HCT116 (cell line): ENCODE data around the gene ADGRV1. TPM values are rescaled to one million over a fixed set of nuclear protein-coding genes. Genes with fewer than 3 reads are reported as not detected.

Experiments used
- ATAC-seq: fragments of 200-7000 bp; cut with Tn5 transposase; 2 replicates; pipeline ENCODE4 v1.9.1; 2020; ENCODE audit warnings: mild to moderate bottlenecking, moderate library complexity
- BruUV-seq: library from RNA; stranded (reverse); fragments of 400-500 nt; replicated peaks from 2 replicates; lab custom pipeline; 2021; lab: Mats Ljungman, UMichigan
- CTCF ChIA-PET: fragments of 300-600 bp; sonication (Branson Sonifier 250); formaldehyde crosslinking; loops from one replicate; lab custom pipeline; 2021; ENCODE audit warnings: antibody characterized with exemption; lab: Charles Lee
- POLR2A ChIA-PET: fragments of 300-600, 350-600 bp; sonication (Branson Sonifier 250); formaldehyde crosslinking; loops from one replicate; lab custom pipeline; 2021; ENCODE audit warnings: antibody characterized with exemption; lab: Charles Lee
- RAD21 ChIA-PET, 2 experiments: fragments of 300-600 bp; sonication (Branson Sonifier 250); formaldehyde crosslinking; loops; one replicate each; lab custom pipeline; 2023; ENCODE audit warnings: low total read pairs in 2 of 2; ENCODE audit not compliant: uncharacterized antibody in 2 of 2, unreplicated experiment in 2 of 2, low non-redundant PET in 1 of 2; lab: Charles Lee
- DNase-seq: peaks from one replicate; pipeline ENCODE4 v3.0.0-alpha.2; 2010; ENCODE audit warnings: low read depth, low spot score
- H2AFZ ChIP-seq: fragments of 200-600 bp; shearing (Covaris generic), sonication (generic); 2 replicates; pipeline ENCODE4 v1.6.1; 2017; ENCODE audit warnings: low read depth, mixed run types, mixed read lengths, antibody characterized with exemption, low read length; ENCODE audit not compliant: poor library complexity, severe bottlenecking
- H3K27ac ChIP-seq: 2 replicates; pipeline ENCODE4 v1.5.1; 2012; ENCODE audit warnings: low read depth, low read length
- H3K27me3 ChIP-seq: fragments of 200-600 bp; sonication (generic); 2 replicates; pipeline ENCODE4 v1.6.1; 2016; ENCODE audit warnings: mixed run types, low read length, mixed read lengths; ENCODE audit not compliant: insufficient read depth
- H3K36me3 ChIP-seq, 2 experiments: fragments of 200-500 bp in 1 of 2; fragments of 200-600 bp in 1 of 2; sonication (Bioruptor generic) in 1 of 2; sonication (generic) in 1 of 2; 2 replicates each; pipeline versions ENCODE4 v1.5.1 to v1.6.1; 2014 to 2016; ENCODE audit warnings: low read length in 2 of 2, inconsistent platforms in 1 of 2, mixed read lengths in 1 of 2, mixed run types in 1 of 2; ENCODE audit not compliant: insufficient read depth in 2 of 2, control insufficient read depth in 1 of 2
- H3K4me1 ChIP-seq, 2 experiments: fragments of 200-600 bp in 1 of 2; sonication (generic) in 1 of 2; 2 replicates each; pipeline versions ENCODE4 v1.5.1 to v1.6.1; 2012 to 2017; ENCODE audit warnings: low read length in 2 of 2, inconsistent platforms in 1 of 2, mild to moderate bottlenecking in 1 of 2, mixed read lengths in 1 of 2, mixed run types in 1 of 2, moderate library complexity in 1 of 2; ENCODE audit not compliant: insufficient read depth in 2 of 2, control insufficient read depth in 1 of 2
- H3K4me2 ChIP-seq: fragments of 200-600 bp; sonication (generic); 2 replicates; pipeline ENCODE4 v1.6.1; 2017; ENCODE audit warnings: mixed run types, low read length, mixed read lengths
- H3K4me3 ChIP-seq, 2 experiments: fragments of 200-600 bp in 1 of 2; sonication (generic) in 1 of 2; replicated peaks in 1 of 2; 2 replicates each; pipeline ENCODE4 v1.5.1; 2011 to 2016; ENCODE audit warnings: low read length in 2 of 2, control low read depth in 1 of 2, low read depth in 1 of 2, mild to moderate bottlenecking in 1 of 2, mixed read lengths in 1 of 2, mixed run types in 1 of 2
- H3K79me2 ChIP-seq: fragments of 200-600 bp; sonication (generic); 2 replicates; pipeline ENCODE4 v1.6.1; 2017; ENCODE audit warnings: mild to moderate bottlenecking, mixed run types, low read length, moderate library complexity, mixed read lengths; ENCODE audit not compliant: insufficient read depth
- H3K9ac ChIP-seq: fragments of 200-600 bp; sonication (generic); 2 replicates; pipeline ENCODE4 v1.6.1; 2016; ENCODE audit warnings: low read length, mixed read lengths
- H3K9me2 ChIP-seq: fragments of 200-600 bp; sonication (generic), shearing (Covaris generic); 2 replicates; pipeline ENCODE4 v1.6.1; 2017; ENCODE audit warnings: mixed run types, mild to moderate bottlenecking, moderate library complexity; ENCODE audit not compliant: insufficient read depth
- H3K9me3 ChIP-seq, 2 experiments: fragments of 200-500 bp in 1 of 2; fragments of 200-600 bp in 1 of 2; sonication (Bioruptor generic) in 1 of 2; sonication (generic) in 1 of 2; 2 replicates each; pipeline ENCODE4 v1.6.1; 2014 to 2017; ENCODE audit warnings: low read length in 2 of 2, mixed read lengths in 2 of 2, inconsistent platforms in 1 of 2, low read depth in 1 of 2, mild to moderate bottlenecking in 1 of 2, mixed run types in 1 of 2, moderate library complexity in 1 of 2; ENCODE audit not compliant: control insufficient read depth in 1 of 2, insufficient read depth in 1 of 2
- H4K20me1 ChIP-seq: fragments of 200-600 bp; sonication (generic), shearing (Covaris generic); 2 replicates; pipeline ENCODE4 v1.6.1; 2017; ENCODE audit warnings: mixed run types, mild to moderate bottlenecking, moderate library complexity; ENCODE audit not compliant: insufficient read depth
- EGR1 ChIP-seq: IDR thresholded peaks from 2 replicates; pipeline ENCODE4 v1.6.1; 2012; ENCODE audit warnings: low read depth
- EZH2phosphoT487 ChIP-seq: fragments of 200-600 bp; IDR thresholded peaks from 2 replicates; pipeline ENCODE4 v1.6.1; 2018; ENCODE audit warnings: antibody characterized with exemption, borderline replicate concordance
- POLR2AphosphoS5 ChIP-seq: IDR thresholded peaks from 2 replicates; pipeline ENCODE4 v1.6.1; 2011; ENCODE audit warnings: mild to moderate bottlenecking, low read depth, low read length, moderate library complexity
- SP1 ChIP-seq: IDR thresholded peaks from 2 replicates; pipeline ENCODE4 v1.6.1; 2012; ENCODE audit warnings: low read depth
- TCF7L2 ChIP-seq: IDR thresholded peaks from 2 replicates; pipeline ENCODE4 v1.7.0; 2011; ENCODE audit warnings: borderline replicate concordance, inconsistent platforms; ENCODE audit not compliant: insufficient read depth, insufficient read length; ENCODE audit errors: extremely low read depth
- YY1 ChIP-seq: IDR thresholded peaks from 2 replicates; pipeline ENCODE4 v1.6.1; 2011; ENCODE audit warnings: low read length, low read depth, moderate library complexity, mild to moderate bottlenecking; ENCODE audit not compliant: insufficient replicate concordance; ENCODE audit errors: extremely low read depth
- ZFX ChIP-seq: fragments of 450-650 bp; IDR thresholded peaks from 2 replicates; pipeline ENCODE4 v1.6.1; 2017
- intact Hi-C: fragments of 100-400 bp; cut with micrococcal nuclease; formaldehyde crosslinking; loops from 2 replicates; pipeline ENCODE4 v1.10.0; 2022
- total RNA-seq: library from RNA; stranded (reverse); gene quantifications from one replicate; pipeline ENCODE4 v1.2.1, GENCODE V29; 2021; ENCODE audit not compliant: unreplicated experiment
- TF ChIP-seq, protein P1 (sequence below): IDR thresholded peaks from 2 replicates; pipeline ENCODE4 v1.6.1; 2012; ENCODE audit warnings: low read depth

Gene ADGRV1
- total RNA-seq, 1 experiment from 2014 or later, result 6.0 TPM

DNA sequence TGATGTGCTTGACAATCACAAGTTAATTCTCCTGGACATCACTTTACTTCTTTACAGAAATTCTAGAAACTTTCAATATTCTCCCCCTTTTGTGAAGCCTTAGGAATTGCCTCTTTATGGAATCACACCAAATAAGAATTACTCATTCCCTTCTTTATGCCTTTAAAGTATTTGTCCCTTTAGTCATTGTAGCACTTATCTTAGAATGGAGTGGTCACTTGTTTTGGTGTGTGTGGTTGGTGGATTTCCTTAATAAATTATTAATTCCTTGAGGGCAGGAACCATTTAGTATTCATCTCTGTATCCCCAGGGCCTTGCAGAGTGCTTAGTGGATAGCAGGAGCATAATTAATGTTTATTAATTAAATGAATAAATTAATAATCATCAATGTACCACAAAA, 517.5 kb downstream of the ADGRV1 start:
- no peak for ATAC-seq
- no peak overlapping the region for H3K27ac ChIP-seq
- no peak overlapping the region for H2AFZ ChIP-seq
- H3K4me2 ChIP-seq, result no peak overlapping the region
- BruUV-seq, result no TSS peak
- RAD21 ChIA-PET, result no interaction called here
- H3K79me2 ChIP-seq, result no peaks in the 10 kb centered on the region
- CTCF ChIA-PET, result no interaction called here
- no peak overlapping the region for H3K4me3 ChIP-seq
- H3K36me3 ChIP-seq, result no peaks in the 10 kb centered on the region
- POLR2A ChIA-PET, result no interaction called here
- TF ChIP-seq, protein P1, sequence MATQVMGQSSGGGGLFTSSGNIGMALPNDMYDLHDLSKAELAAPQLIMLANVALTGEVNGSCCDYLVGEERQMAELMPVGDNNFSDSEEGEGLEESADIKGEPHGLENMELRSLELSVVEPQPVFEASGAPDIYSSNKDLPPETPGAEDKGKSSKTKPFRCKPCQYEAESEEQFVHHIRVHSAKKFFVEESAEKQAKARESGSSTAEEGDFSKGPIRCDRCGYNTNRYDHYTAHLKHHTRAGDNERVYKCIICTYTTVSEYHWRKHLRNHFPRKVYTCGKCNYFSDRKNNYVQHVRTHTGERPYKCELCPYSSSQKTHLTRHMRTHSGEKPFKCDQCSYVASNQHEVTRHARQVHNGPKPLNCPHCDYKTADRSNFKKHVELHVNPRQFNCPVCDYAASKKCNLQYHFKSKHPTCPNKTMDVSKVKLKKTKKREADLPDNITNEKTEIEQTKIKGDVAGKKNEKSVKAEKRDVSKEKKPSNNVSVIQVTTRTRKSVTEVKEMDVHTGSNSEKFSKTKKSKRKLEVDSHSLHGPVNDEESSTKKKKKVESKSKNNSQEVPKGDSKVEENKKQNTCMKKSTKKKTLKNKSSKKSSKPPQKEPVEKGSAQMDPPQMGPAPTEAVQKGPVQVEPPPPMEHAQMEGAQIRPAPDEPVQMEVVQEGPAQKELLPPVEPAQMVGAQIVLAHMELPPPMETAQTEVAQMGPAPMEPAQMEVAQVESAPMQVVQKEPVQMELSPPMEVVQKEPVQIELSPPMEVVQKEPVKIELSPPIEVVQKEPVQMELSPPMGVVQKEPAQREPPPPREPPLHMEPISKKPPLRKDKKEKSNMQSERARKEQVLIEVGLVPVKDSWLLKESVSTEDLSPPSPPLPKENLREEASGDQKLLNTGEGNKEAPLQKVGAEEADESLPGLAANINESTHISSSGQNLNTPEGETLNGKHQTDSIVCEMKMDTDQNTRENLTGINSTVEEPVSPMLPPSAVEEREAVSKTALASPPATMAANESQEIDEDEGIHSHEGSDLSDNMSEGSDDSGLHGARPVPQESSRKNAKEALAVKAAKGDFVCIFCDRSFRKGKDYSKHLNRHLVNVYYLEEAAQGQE, result no peak
- TF ChIP-seq SP1 (no peak), POLR2AphosphoS5 (no peak), EZH2phosphoT487 (no peak), YY1 (no peak), EGR1 (no peak), TCF7L2 (no peak), ZFX (no peak)
- no peak overlapping the region for H3K9ac ChIP-seq
- H3K9me2 ChIP-seq, result no peaks in the 10 kb centered on the region
- intact Hi-C loops, result no loop called here
- no peaks in the 10 kb centered on the region for H3K9me3 ChIP-seq
- peaks cover 0 to 10% of the 10 kb centered on the region in 2 experiments; a peak in 1 of 4 replicates for H3K4me1 ChIP-seq
- no peaks in the 10 kb centered on the region for H3K27me3 ChIP-seq
- no peak for DNase-seq
- no peaks in the 10 kb centered on the region for H4K20me1 ChIP-seq
